ENCODE results near the gene SLC6A2. TPM values are rescaled to one million over a fixed set of nuclear protein-coding genes. Genes with fewer than 3 reads are reported as not detected.
A peak's percentile ranks its signal among the peaks of the same experiment; 100 is the strongest.

SLC6A2 gene
- total and polyA plus RNA-seq, 2 experiments from 2014 or later = 1.3 to 3.4 TPM

- H3K4me3 ChIP-seq = no peak overlapping the region
- no peaks in the 10 kb centered on the region for H3K36me3 ChIP-seq
- H3K27me3 ChIP-seq = peaks cover 76% of the 10 kb centered on the region
- H3K4me1 ChIP-seq (ENCODE audit: low read depth) = no peaks in the 10 kb centered on the region
- no peak overlapping the region for H3K27ac ChIP-seq
- H3K9me3 ChIP-seq (ENCODE audit: low read depth) = no peaks in the 10 kb centered on the region
- no peak for TF ChIP-seq CTCF (IDR thresholded peaks at IDR 0.05; ENCODE audit: low read depth, low read length)
- DNase-seq (ENCODE audit: low read depth in 1 of 2, low spot score in 1 of 2) = no peak
Measured at GRCh38 chr16:55647798-55648197, 8.0 kb upstream of the SLC6A2 start.

DNA sequence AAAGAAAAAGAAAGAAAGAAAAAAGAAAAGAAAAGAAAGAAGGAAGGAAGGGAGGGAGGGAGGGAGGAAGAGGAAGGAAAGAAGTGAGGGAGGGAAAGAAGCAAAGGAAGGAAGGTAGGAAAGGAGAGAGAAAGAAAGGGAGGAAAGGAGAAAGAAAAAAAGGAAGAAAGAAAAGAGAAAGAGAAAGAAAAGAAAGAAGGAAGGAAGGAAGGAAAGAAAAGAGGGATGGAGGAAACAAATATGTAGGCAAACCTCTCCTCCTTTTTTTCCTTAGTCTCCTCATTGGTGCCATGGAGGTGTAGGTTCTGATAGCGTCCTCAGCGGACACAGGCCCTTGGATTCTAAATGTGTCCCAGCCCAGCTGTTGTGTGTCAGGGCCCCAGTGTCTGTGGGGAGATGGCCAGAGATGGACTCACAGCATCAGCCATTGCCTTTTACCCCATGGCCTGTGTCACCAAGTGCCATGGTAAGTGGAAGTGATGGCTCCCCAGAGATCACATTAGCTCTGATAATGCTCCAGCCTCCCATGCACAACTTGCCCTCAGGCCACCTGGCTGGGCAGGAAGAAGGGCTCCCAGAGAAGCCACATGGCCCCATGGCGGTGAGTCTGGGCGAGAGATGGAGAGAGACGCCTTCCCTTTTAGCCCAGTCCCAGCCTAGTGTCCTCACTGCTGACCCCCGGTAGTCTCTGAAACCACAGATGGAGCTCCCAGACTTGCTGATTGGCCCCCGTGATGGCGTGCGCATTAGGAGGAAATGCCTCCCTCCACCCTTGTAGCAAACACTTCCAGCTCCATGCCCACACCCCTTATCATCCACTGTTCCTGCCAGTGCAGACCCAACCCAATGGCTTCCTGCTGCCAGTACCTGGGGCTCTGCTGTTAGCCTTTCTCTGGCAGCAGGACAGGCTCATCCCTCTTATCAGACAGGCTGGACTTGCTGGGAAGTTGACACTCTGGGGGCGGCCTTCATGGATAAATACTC, 3.7 kb upstream of the SLC6A2 start:
- H3K4me3 ChIP-seq = no peak overlapping the region
- no peaks in the 10 kb centered on the region for H3K36me3 ChIP-seq
- H3K4me1 ChIP-seq (ENCODE audit: low read depth) = no peaks in the 10 kb centered on the region
- no peak for TF ChIP-seq CTCF (IDR thresholded peaks at IDR 0.05; ENCODE audit: low read depth, low read length)
- peaks cover 96% of the 10 kb centered on the region for H3K27me3 ChIP-seq
- no peak for DNase-seq (ENCODE audit: low read depth in 1 of 2, low spot score in 1 of 2)
- no peak overlapping the region for H3K27ac ChIP-seq
- no peaks in the 10 kb centered on the region for H3K9me3 ChIP-seq (ENCODE audit: low read depth)

DNA sequence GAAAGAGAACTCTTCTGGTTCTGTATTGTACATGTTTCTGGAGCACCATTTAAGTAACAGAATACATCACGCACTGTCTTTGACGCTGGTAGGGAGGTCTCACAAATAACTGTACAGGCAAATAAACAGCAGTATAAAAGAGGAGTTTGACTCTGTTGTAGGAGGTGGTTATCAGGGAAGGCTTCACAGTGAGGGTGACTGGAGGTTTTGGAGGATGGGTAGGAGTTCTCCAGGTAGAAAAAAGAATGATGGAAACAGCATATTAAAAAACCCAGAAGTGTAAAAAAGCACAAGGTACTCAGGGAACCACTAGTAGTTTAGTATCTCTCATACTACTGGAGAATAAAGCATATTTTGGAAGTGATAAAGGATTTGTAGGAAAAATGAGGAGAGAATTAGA, 2.7 kb upstream of the SLC6A2 start:
- H3K4me3 ChIP-seq = no peak overlapping the region
- H3K27ac ChIP-seq = no peak overlapping the region
- no peak for DNase-seq (ENCODE audit: low read depth in 1 of 2, low spot score in 1 of 2)
- H3K4me1 ChIP-seq (ENCODE audit: low read depth) = no peaks in the 10 kb centered on the region
- no peaks in the 10 kb centered on the region for H3K36me3 ChIP-seq
- H3K9me3 ChIP-seq (ENCODE audit: low read depth) = no peaks in the 10 kb centered on the region
- peaks cover 98% of the 10 kb centered on the region for H3K27me3 ChIP-seq
- TF ChIP-seq CTCF (IDR thresholded peaks at IDR 0.05; ENCODE audit: low read depth, low read length) = no peak

- TF ChIP-seq CTCF (IDR thresholded peaks at IDR 0.05; ENCODE audit: low read depth, low read length) = no peak
- Histone ChIP-seq H3K4me1 (ENCODE audit: low read depth) (no peaks in the 10 kb centered on the region), H3K27me3 (peaks cover 98% of the 10 kb centered on the region), H3K4me3 (peak overlapping the region; percentile 22), H3K27ac (no peak overlapping the region), H3K36me3 (no peaks in the 10 kb centered on the region), H3K9me3 (ENCODE audit: low read depth) (no peaks in the 10 kb centered on the region)
- no peak for DNase-seq (ENCODE audit: low read depth in 1 of 2, low spot score in 1 of 2)
Measured at GRCh38 chr16:55655381-55655896, 349 bp upstream of the SLC6A2 start.

DNA sequence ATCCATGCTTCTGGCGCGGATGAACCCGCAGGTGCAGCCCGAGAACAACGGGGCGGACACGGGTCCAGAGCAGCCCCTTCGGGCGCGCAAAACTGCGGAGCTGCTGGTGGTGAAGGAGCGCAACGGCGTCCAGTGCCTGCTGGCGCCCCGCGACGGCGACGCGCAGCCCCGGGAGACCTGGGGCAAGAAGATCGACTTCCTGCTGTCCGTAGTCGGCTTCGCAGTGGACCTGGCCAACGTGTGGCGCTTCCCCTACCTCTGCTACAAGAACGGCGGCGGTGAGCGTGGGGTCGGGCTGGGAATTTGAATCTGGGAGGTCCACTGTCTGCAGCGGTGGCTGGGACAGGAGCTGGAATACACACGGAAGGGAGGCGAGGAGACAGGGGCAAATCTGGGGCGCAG, 904 bp downstream of the SLC6A2 start:
- H3K4me3 ChIP-seq = peak overlapping the region; percentile 22
- H3K27me3 ChIP-seq = peaks cover 99% of the 10 kb centered on the region
- no peak overlapping the region for H3K27ac ChIP-seq
- no peaks in the 10 kb centered on the region for H3K36me3 ChIP-seq
- DNase-seq (ENCODE audit: low read depth in 1 of 2, low spot score in 1 of 2) = no peak
- H3K4me1 ChIP-seq (ENCODE audit: low read depth) = no peaks in the 10 kb centered on the region
- TF ChIP-seq CTCF (IDR thresholded peaks at IDR 0.05; ENCODE audit: low read depth, low read length) = no peak
- H3K9me3 ChIP-seq (ENCODE audit: low read depth) = no peaks in the 10 kb centered on the region

All from cardiac muscle cell (in vitro differentiated cells and primary cell).